ENCODE results near the gene STX5. TPM values are rescaled to one million over a fixed set of nuclear protein-coding genes. Genes with fewer than 3 reads are reported as not detected.

Gene STX5
- total and polyA plus RNA-seq, 10 of the 15 experiments (the other 5 are each of a cell fraction or from before 2014, with no cell fraction given): 3.8 to 35.4 (median 27.4) TPM

- TF ChIP-seq PKNOX1 (IDR thresholded peaks at IDR 0.05) (peak; percentile 87), PML (IDR thresholded peaks at IDR 0.05; ENCODE audit: low read length) (peak; percentile 100), CHD2 (IDR thresholded peaks at IDR 0.05; ENCODE audit: borderline replicate concordance, low read depth, low read length) (peak; percentile 78; the same call in 1 of the 2 replicates), MTA3 (IDR thresholded peaks at IDR 0.05; ENCODE audit: borderline replicate concordance, low read length) (peak; percentile 100), MEF2A (IDR thresholded peaks at IDR 0.05; ENCODE audit: insufficient read depth, low read depth, low read length) (peak; percentile 87), FOXM1 (IDR thresholded peaks at IDR 0.05; ENCODE audit: low read depth, low read length) (peak; percentile 99), SIN3A (IDR thresholded peaks at IDR 0.05; ENCODE audit: low read depth, low read length) (no peak; the same call in 1 of the 2 replicates), ZNF384 (IDR thresholded peaks at IDR 0.05; ENCODE audit: borderline replicate concordance, low read depth, low read length) (no peak), NFIC (IDR thresholded peaks at IDR 0.05; ENCODE audit: low read depth, low read length) (peak; percentile 99), ESRRA (IDR thresholded peaks at IDR 0.05; ENCODE audit: low read length) (peak; percentile 81; the same call in 1 of the 2 replicates), SREBF1 (IDR thresholded peaks at IDR 0.05; ENCODE audit: low read length) (0 out of 2 replicates have a peak, but pooled peaks have one; percentile 12), KLF5 (IDR thresholded peaks at IDR 0.05; ENCODE audit: partially characterized antibody) (peak; percentile 97), YBX1 (IDR thresholded peaks at IDR 0.05) (peak; percentile 5; the same call in 1 of the 2 replicates), LARP7 (IDR thresholded peaks at IDR 0.05) (peak; percentile 97), RFX5 (IDR thresholded peaks at IDR 0.05; ENCODE audit: low read depth, low read length) (no peak), CBFB (IDR thresholded peaks at IDR 0.05; ENCODE audit: low read depth) (peak; percentile 100), JUND (IDR thresholded peaks at IDR 0.05; ENCODE audit: low read depth, low read length) (0 out of 2 replicates have a peak, but pooled peaks have one; percentile 17), SREBF2 (IDR thresholded peaks at IDR 0.05; ENCODE audit: low read length) (no peak), EGR1 (IDR thresholded peaks at IDR 0.05; ENCODE audit: borderline replicate concordance in 1 of 2, low read depth in 2 of 2, low read length in 2 of 2) (peak; percentile 73 to 90), NFYB (IDR thresholded peaks at IDR 0.05; ENCODE audit: insufficient read depth, low read depth, low read length) (no peak), SP1 (IDR thresholded peaks at IDR 0.05; ENCODE audit: low read depth, low read length) (peak; percentile 83), USF1 (IDR thresholded peaks at IDR 0.05; ENCODE audit: borderline replicate concordance, extremely low read length, insufficient read depth, low read depth, low read length) (peak; percentile 10), IKZF2 (IDR thresholded peaks at IDR 0.05) (peak; percentile 97 to 98), BMI1 (IDR thresholded peaks at IDR 0.05; ENCODE audit: borderline replicate concordance) (peak; percentile 99), POLR2A (IDR thresholded peaks at IDR 0.05; ENCODE audit: low read depth, low read length) (peak; percentile 92)
- TF ChIP-seq, protein P1, sequence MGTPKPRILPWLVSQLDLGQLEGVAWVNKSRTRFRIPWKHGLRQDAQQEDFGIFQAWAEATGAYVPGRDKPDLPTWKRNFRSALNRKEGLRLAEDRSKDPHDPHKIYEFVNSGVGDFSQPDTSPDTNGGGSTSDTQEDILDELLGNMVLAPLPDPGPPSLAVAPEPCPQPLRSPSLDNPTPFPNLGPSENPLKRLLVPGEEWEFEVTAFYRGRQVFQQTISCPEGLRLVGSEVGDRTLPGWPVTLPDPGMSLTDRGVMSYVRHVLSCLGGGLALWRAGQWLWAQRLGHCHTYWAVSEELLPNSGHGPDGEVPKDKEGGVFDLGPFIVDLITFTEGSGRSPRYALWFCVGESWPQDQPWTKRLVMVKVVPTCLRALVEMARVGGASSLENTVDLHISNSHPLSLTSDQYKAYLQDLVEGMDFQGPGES (IDR thresholded peaks at IDR 0.05): peak; percentile 5; the same call in 1 of the 2 replicates
- TF ChIP-seq, protein P2, sequence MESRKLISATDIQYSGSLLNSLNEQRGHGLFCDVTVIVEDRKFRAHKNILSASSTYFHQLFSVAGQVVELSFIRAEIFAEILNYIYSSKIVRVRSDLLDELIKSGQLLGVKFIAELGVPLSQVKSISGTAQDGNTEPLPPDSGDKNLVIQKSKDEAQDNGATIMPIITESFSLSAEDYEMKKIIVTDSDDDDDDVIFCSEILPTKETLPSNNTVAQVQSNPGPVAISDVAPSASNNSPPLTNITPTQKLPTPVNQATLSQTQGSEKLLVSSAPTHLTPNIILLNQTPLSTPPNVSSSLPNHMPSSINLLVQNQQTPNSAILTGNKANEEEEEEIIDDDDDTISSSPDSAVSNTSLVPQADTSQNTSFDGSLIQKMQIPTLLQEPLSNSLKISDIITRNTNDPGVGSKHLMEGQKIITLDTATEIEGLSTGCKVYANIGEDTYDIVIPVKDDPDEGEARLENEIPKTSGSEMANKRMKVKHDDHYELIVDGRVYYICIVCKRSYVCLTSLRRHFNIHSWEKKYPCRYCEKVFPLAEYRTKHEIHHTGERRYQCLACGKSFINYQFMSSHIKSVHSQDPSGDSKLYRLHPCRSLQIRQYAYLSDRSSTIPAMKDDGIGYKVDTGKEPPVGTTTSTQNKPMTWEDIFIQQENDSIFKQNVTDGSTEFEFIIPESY (IDR thresholded peaks at IDR 0.05): peak; percentile 95
Measured at GRCh38 chr11:62841361-62842170, 9.7 kb upstream of the STX5 start (continued).
